HUES6 (cell line): ENCODE data around the gene EEF2.
"Not testable (repeated sequence)": the region's sequence is repeated elsewhere in the genome, so short reads cannot be mapped to it uniquely, and the experiment has no call there.

ENCODE experiments used
- H3K27ac ChIP-seq: 2 replicates; pipeline ENCODE4 v1.7.0; 2013; ENCODE audit warnings: low read depth, mild to moderate bottlenecking, low read length, inconsistent platforms
- H3K27me3 ChIP-seq: 2 replicates; pipeline ENCODE4 v1.6.1; 2013; ENCODE audit warnings: low read length; ENCODE audit not compliant: control insufficient read depth, insufficient read depth
- H3K36me3 ChIP-seq: 2 replicates; pipeline ENCODE4 v1.6.1; 2013; ENCODE audit warnings: low read length; ENCODE audit not compliant: control insufficient read depth, insufficient read depth
- H3K4me1 ChIP-seq: 2 replicates; pipeline ENCODE4 v1.6.1; 2013; ENCODE audit warnings: low read length; ENCODE audit not compliant: control insufficient read depth, insufficient read depth
- H3K4me3 ChIP-seq: 2 replicates; pipeline ENCODE4 v1.5.1; 2013; ENCODE audit warnings: low read depth, low read length
- H3K9ac ChIP-seq: one replicate; pipeline ENCODE4 v1.6.1; 2013; ENCODE audit warnings: mild to moderate bottlenecking, low read length
- H3K9me3 ChIP-seq: 2 replicates; pipeline ENCODE4 v1.6.1; 2013; ENCODE audit warnings: low read depth, low read length; ENCODE audit not compliant: control insufficient read depth, insufficient read depth

EEF2 gene

DNA sequence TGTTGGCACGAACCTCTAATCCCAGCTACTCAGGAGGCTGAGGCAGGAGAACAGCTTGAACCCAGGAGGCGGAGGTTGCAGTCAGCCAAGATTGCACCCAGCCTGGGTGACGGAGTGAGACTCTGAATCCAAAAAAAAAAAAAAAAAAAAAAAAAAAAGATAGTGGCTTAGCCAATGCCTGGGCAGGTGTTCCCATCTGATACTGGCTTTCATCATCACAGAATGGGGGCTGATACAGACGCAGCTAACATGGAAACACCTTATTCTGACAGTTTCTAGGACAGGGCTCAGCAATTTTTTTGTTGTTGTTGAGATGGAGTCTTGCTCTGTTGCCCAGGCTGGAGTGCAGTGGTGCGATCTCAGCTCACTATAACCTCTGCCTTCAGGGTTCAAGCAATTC is 15.5 kb upstream of the EEF2 start:
- H3K36me3 ChIP-seq, H3K9ac ChIP-seq, H3K9me3 ChIP-seq, H3K4me1 ChIP-seq, H3K4me3 ChIP-seq, H3K27ac ChIP-seq, H3K27me3 ChIP-seq: not testable (repeated sequence)

DNA sequence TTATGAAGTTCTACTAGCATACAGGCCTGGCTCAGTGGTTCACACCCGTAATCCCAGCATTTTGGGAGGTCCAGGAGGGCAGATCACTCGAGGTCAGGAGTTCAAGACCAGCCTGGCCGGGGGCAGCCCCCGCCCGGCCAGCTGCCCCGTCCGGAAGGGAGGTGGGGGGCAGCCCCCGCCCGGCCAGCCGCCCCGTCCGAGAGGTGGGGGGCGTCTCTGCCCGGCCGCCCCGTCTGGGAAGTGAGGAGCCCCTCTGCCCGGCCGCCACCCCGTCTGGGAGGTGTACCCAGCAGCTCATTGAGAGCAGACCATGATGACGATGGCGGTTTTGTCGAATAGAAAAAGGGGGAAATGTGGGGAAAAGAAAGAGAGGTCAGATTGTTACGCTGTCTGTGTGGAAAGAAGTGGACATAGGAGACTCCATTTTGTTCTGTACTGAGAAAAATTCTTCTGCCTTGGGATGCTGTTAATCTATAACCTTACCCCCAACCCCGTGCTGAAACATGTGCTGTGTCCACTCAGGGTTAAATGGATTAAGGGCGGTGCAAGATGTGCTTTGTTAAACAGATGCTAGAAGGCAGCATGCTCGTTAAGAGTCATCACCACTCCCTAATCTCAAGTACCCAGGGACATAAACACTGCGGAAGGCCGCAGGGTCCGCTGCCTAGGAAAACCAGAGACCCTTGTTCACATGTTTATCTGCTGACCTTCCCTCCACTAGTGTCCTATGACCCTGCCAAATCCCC is 13.6 kb upstream of the EEF2 start:
- H3K9me3 ChIP-seq, H3K4me1 ChIP-seq, H3K36me3 ChIP-seq, H3K27me3 ChIP-seq, H3K9ac ChIP-seq, H3K4me3 ChIP-seq, H3K27ac ChIP-seq: not testable (repeated sequence)

GRCh38 chr19:3995607-3996006 is 10.3 kb upstream of the EEF2 start:
- no peak overlapping the region for H3K27ac ChIP-seq
- H3K36me3 ChIP-seq = no peaks in the 10 kb centered on the region
- H3K9me3 ChIP-seq = no peaks in the 10 kb centered on the region
- H3K27me3 ChIP-seq = no peaks in the 10 kb centered on the region
- H3K9ac ChIP-seq = no peak overlapping the region
- H3K4me3 ChIP-seq = no peak overlapping the region
- H3K4me1 ChIP-seq = no peaks in the 10 kb centered on the region

DNA sequence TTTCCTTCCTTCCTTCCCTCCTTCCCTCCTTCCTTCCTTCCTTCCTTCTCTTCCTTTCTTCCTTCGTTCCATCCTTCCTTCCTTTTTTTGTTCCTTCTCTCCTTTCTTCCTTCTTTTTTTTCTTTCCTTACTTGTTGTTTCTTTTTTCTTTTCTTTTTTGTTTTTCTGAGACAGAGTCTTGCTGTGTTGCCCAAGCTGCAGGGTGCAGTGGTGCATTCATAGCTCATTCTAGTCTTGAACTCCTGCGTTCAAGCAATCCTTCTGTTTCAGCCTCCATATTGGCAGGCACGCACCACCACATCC is 5.5 kb upstream of the EEF2 start:
- no peak overlapping the region for H3K27ac ChIP-seq
- no peaks in the 10 kb centered on the region for H3K9me3 ChIP-seq
- no peak overlapping the region for H3K9ac ChIP-seq
- H3K4me1 ChIP-seq = peaks cover 9% of the 10 kb centered on the region
- H3K36me3 ChIP-seq = no peaks in the 10 kb centered on the region
- H3K4me3 ChIP-seq = no peak overlapping the region
- H3K27me3 ChIP-seq = peaks cover 6% of the 10 kb centered on the region; the same call in 1 of the 2 replicates

GRCh38 chr19:3987619-3988371 is 2.5 kb upstream of the EEF2 start:
- Histone ChIP-seq H3K27ac (no peak overlapping the region), H3K27me3 (peaks cover 8% of the 10 kb centered on the region; the same call in 1 of the 2 replicates), H3K9me3 (no peaks in the 10 kb centered on the region), H3K9ac (no peak overlapping the region), H3K36me3 (peaks cover 21% of the 10 kb centered on the region), H3K4me3 (peak overlapping the region; percentile 93), H3K4me1 (peaks cover 26% of the 10 kb centered on the region)

GRCh38 chr19:3986260-3987041 is 1.2 kb upstream of the EEF2 start:
- Histone ChIP-seq H3K9ac (no peak overlapping the region), H3K4me3 (peak overlapping the region; percentile 93), H3K27ac (no peak overlapping the region), H3K9me3 (no peaks in the 10 kb centered on the region), H3K4me1 (peaks cover 26% of the 10 kb centered on the region), H3K36me3 (peaks cover 34% of the 10 kb centered on the region), H3K27me3 (peaks cover 8% of the 10 kb centered on the region; the same call in 1 of the 2 replicates)

DNA sequence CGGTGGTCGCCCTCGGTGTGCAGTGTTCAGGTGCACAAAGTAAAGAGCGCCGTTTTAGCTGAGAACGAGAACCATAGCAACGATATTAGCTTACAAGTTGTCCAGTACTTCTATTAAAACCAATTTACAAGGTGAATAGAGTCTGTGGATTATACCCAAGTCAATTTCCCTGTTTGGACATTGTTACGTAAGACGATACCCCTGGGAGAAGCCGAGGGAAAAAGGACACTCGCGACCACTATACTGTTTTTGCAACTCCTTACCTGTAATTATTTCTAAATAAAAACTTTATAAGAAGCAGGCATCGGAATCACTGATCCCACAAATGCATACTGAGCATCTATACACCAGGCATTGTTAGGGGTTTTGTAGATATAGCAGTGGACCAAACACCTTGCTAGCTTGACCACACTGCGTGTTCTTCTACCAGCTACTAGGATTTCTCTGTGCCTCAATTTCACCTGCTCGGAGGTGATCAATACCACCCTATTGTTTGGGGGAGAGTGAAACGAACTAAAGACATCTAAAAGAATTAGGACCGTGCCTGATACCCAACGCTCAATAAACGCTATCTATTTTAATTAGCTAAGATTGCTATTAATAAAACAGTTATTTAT is 488 bp upstream of the EEF2 start:
- no peaks in the 10 kb centered on the region for H3K9me3 ChIP-seq
- peaks cover 41% of the 10 kb centered on the region for H3K36me3 ChIP-seq
- no peak overlapping the region for H3K9ac ChIP-seq
- no peak overlapping the region for H3K27ac ChIP-seq
- peaks cover 8% of the 10 kb centered on the region; the same call in 1 of the 2 replicates for H3K27me3 ChIP-seq
- peak overlapping the region; percentile 93 for H3K4me3 ChIP-seq
- H3K4me1 ChIP-seq = peaks cover 26% of the 10 kb centered on the region

GRCh38 chr19:3984584-3984907 is 717 bp downstream of the EEF2 start:
- peak overlapping the region; percentile 99 for H3K27ac ChIP-seq
- peaks cover 53% of the 10 kb centered on the region for H3K36me3 ChIP-seq
- H3K9ac ChIP-seq = peak overlapping the region; percentile 95
- peaks cover 26% of the 10 kb centered on the region for H3K4me1 ChIP-seq
- peak overlapping the region; percentile 93 for H3K4me3 ChIP-seq
- H3K27me3 ChIP-seq = peaks cover 8% of the 10 kb centered on the region; the same call in 1 of the 2 replicates
- no peaks in the 10 kb centered on the region for H3K9me3 ChIP-seq

- peak overlapping the region; percentile 93 for H3K4me3 ChIP-seq
- no peaks in the 10 kb centered on the region for H3K9me3 ChIP-seq
- peak overlapping the region; percentile 99 for H3K27ac ChIP-seq
- peaks cover 8% of the 10 kb centered on the region; the same call in 1 of the 2 replicates for H3K27me3 ChIP-seq
- H3K36me3 ChIP-seq = peaks cover 58% of the 10 kb centered on the region
- H3K9ac ChIP-seq = peak overlapping the region; percentile 95
- H3K4me1 ChIP-seq = peaks cover 26% of the 10 kb centered on the region
Observed at GRCh38 chr19:3983936-3984583, 1.2 kb downstream of the EEF2 start.

GRCh38 chr19:3983542-3983914 is 1.7 kb downstream of the EEF2 start:
- H3K27me3 ChIP-seq = peaks cover 8% of the 10 kb centered on the region; the same call in 1 of the 2 replicates
- peak overlapping the region; percentile 93 for H3K4me3 ChIP-seq
- H3K27ac ChIP-seq = peak overlapping the region; percentile 99
- H3K9ac ChIP-seq = peak overlapping the region; percentile 95
- H3K9me3 ChIP-seq = no peaks in the 10 kb centered on the region
- H3K36me3 ChIP-seq = peaks cover 63% of the 10 kb centered on the region
- H3K4me1 ChIP-seq = peaks cover 26% of the 10 kb centered on the region
